Smooth muscle cell of the brain vasculature (primary cell): ENCODE measurements around the gene ITPK1.

Source experiments
- DNase-seq: peaks from one replicate; pipeline ENCODE4 v3.0.0-alpha.2; 2012; ENCODE audit warnings: low read depth, low spot score

The ITPK1 gene

DNA sequence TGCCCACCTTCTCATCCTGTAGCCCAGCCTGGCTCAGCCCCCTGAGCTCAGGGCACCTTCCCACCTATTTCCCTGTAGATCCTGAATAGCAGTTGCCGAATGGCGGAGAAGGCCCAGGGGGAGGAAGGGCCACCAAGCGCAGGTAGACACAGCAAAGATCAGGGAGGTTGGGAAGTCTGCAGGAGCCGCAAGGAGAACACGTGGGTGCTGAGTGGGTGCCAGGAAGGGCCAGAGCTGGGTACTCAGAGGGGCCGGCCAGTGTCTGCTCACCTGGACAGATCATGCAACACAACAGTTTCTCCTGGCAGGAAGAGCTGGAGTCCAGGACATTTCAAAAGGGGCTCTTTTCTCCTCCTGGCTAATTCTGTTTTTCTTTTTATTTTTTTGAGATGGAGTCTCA is 162.2 kb downstream of the ITPK1 start:
- DNase-seq = no peak

GRCh38 chr14:92952481-92953298 is 163.0 kb downstream of the ITPK1 start:
- no peak for DNase-seq

- peak; percentile 24 for DNase-seq
Observed at GRCh38 chr14:92951912-92952471, 163.7 kb downstream of the ITPK1 start.

- DNase-seq = no peak
Observed at GRCh38 chr14:92951261-92951660, 164.5 kb downstream of the ITPK1 start.

DNA sequence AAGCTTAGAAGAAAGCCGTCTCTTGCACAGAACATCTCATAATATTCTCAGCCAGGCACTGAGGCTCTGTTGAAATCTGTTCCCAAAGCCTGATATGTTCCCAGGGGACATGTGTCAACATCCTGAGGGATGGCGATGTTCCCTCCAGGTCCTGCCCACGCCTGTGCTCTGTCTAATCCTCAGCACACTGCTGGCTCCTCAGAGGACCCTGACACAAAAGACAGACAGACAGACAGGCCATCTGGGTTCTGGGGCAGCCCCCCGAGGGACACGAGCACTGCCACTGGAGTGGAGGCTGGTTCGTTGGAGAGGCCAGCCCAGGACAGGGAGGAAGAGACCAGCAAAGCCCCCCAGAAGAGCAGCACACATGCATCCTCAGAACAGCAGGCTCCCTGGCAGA is 165.0 kb downstream of the ITPK1 start:
- no peak for DNase-seq

DNA sequence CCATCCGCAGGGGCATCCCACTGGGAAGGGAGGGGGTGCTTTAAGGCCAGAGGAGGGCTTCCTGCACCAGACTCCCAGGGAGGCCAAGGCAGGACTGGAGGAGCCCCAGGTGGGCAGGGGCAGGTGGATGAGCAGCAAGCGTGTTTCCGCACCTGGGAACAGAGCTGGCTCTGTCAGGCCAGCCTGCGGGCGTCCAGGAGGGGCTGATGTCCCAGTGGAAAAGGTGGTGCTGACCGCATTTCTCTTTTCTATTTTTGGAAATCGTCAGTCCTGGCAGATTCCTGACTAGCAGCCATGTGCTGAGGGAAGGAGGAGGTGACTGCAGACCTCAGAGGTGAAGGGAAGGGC is 165.6 kb downstream of the ITPK1 start:
- DNase-seq = no peak

- no peak for DNase-seq
Observed at GRCh38 chr14:92949496-92950192, 166.1 kb downstream of the ITPK1 start.

DNA sequence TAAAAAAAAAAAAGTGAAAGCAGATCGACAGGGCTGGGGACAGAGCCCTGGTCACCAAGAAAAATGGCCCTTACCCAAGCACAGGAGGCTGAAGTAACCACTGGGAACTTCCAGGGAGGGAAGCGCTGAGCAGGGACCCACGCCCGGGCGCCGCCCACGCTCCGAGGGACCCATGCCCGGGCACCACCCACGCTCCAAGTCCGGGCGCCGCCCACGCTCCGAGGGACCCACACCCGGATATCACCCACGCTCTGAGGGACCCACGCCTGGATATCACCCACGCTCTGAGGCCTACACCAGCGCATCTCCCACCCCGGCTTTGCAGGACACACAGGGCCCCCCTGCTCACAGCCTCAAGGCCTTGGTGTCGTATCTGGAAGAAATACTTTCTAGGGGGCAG is 167.1 kb downstream of the ITPK1 start:
- DNase-seq = no peak

DNA sequence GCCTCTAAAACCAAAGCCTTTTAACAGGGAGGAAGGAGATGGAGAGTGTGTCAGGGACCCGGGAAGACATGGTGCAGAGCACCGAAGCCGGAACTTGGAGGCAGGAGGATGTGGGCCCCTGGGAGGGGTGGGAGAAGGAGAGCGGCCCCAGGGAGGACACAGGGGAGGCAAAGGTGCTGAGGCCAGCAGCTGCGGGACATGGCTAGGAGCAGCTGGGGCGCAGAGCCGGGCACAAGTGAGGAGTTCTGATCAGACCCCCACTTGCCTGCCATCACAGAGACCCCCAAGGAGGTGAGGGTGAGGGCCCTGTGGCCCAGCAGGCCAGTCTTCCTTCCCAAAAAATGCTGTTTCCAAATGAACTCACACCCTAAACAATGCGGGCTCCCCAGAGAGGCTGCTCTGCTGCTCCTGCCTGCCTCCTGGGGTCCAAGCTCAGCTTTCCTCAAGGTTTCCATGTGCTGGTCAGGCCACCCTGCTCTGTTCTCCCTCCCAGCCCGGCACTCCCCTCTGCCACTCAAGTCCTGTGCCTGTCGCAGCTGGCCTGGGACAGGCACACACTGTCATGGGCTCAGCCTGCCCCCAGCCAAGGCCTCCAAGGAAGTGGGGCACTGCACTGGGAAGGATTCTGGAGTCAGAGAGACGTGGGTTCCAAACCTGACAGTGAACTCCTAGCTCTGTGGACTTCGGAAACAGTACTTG is 168.7 kb downstream of the ITPK1 start:
- no peak for DNase-seq

DNA sequence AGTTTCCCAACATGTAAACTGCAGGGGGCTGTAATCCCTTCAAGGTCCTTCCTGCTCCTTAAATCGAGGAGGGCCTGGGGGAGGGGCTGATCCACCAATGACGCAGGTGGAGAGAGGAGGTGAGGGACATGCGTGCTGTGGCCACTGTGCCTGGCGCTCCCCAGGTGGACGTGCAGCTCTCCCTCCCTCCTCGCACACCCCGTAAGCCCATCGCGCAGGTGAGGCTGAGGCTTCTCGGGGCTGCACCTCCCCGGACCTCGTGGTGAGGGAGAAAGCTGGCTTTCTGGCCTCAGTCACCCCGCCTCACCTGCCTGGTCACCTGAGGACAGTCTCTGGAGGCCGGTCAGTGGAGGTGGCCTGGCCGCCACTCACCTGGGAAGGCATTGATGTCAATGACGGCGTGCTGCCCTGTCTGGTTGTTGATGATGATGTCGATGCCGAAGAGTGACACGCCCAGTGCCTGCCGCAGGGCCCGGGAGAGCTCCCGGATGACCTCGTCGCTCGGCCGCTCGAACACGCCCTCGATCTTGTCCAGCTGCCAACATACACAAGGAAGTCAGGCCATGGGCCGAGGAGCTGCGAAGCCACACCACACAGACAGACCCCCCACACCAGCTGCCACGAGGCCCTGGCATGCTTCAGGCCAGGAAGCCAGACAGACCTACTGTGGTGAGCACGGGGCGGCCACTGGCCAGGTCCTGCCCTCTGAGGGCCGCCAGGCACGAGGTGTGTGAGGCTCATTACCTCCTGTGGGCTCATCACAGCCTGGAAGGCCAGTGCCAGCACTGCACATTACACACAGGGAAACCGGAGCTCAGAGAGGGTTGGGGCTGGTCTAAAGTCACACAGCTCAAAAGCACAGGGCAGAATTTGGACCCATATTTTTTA is 169.5 kb downstream of the ITPK1 start:
- DNase-seq = peak; percentile 13

- DNase-seq = no peak
Observed at GRCh38 chr14:92945544-92945943, 170.2 kb downstream of the ITPK1 start.

GRCh38 chr14:92944976-92945375 is 170.7 kb downstream of the ITPK1 start:
- DNase-seq = no peak

- DNase-seq = no peak
Observed at GRCh38 chr14:92943855-92944570, 171.7 kb downstream of the ITPK1 start.

GRCh38 chr14:92942976-92943710 is 172.6 kb downstream of the ITPK1 start:
- DNase-seq = no peak

DNA sequence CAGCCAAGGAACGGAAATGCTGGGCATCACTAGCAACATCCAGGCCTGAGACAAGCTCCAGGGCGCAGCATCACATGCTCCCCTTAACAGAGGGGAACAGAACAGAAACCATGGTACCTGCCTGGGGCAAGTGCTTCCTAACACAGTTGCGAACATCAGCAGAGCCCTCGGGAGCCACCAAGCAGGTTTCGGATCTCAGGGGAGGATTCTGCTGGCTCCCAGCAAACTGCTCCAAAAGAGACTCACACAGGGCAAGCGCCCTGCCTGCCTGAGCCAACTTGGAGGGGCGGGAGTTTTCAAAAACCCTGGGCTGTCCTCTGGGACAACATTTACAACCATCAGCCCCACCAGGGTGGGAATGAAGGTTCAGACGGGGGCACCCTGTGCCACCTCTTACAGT is 173.1 kb downstream of the ITPK1 start:
- DNase-seq = no peak

- DNase-seq = no peak
Observed at GRCh38 chr14:92942136-92942535, 173.6 kb downstream of the ITPK1 start.

DNA sequence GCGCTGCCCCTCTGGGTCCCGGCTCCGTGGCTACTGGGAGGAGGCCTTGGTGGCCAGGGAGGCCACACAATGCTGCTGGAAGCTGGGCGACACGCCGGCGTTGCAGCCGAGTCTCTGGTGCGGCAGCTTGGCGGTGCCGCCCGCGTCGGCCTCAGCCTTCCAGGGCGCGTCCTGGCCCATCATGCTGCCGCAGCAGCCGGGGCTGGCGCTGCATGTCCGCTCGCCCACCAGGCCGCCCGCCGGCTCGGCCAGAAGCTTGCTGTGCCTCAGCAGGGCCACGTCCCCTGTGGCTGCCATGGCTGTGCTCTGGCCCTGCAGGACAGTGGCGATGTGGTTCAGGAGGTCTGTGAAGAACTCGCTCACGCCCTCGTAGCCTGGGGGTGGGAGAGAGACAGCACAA is 174.2 kb downstream of the ITPK1 start:
- no peak for DNase-seq

- no peak for DNase-seq
Observed at GRCh38 chr14:92940543-92940942, 175.2 kb downstream of the ITPK1 start.

- DNase-seq = no peak
Observed at GRCh38 chr14:92939699-92940098, 176.0 kb downstream of the ITPK1 start.
